PFSK-1 (cell line): Measurements from ENCODE around the gene CA9.

Experiments
- POLR2AphosphoS5 ChIP-seq: IDR thresholded peaks from 2 replicates; pipeline ENCODE4 v1.6.1; 2012; ENCODE audit warnings: low read depth, mild to moderate bottlenecking, control low read depth, low read length, moderate library complexity
- TAF1 ChIP-seq: IDR thresholded peaks from 2 replicates; pipeline ENCODE4 v1.6.1; 2012; ENCODE audit warnings: low read length, control low read depth, borderline replicate concordance; ENCODE audit not compliant: insufficient read depth

DNA sequence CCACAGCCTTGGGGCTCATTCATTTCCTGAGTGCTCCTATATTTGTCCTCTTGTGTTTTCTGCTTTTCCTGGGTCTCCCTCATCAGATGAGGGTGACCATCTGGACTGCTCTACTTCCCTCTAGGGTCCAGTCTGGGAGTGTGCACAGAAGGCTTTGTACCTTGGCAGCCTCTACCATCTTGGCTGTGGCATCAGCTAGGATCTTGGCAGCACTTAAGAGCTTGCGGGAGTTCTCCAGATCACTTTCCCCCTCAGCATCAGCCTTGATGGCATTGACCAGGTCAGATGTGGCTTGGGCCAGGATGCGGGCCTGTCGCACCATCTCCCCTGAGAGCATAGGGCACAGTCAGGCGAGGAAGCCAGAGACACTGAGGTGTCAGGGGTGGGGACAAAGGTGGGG lies 42.5 kb downstream of the CA9 start:
- TF ChIP-seq TAF1 (no peak), POLR2AphosphoS5 (no peak)
